Stimulated activated CD4-positive, alpha-beta T cell treated with anti-CD3 and anti-CD28 coated beads, Interleukin-2, amount 100 ng/mL, for 24 hours (primary cell): Measurements from ENCODE around the gene ACAA1.
A peak's percentile ranks its signal among the peaks of the same experiment; 100 is the strongest.
"Not testable (repeated sequence)": the region's sequence is repeated elsewhere in the genome, so short reads cannot be mapped to it uniquely, and the experiment has no call there.

Source experiments
- DNase-seq, 2 donors: peaks; one replicate each; pipeline ENCODE4 v3.0.0-alpha.2; 2020

ACAA1 gene

GRCh38 chr3:38101811-38102443 lies 35.0 kb downstream of the ACAA1 start:
- peak in 1 of 2 donors; percentile 9 for DNase-seq

DNA sequence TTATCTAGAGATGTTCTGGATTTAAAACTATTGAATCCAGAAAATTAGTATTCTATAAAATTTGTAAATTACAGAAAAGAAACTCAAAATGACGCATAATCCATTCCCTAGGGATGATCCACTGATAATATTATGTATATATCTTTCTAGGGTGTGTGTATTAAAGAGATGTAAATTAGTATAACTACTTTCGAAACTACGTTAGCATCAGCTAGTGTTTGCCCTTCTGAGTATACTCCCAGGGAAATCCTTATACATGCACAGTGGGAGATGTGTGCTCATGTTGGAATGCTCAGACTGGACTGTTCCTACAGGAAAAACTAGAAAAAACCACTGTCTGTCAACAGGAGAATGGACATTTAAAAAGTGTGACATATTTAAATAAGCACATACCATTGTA lies 36.4 kb downstream of the ACAA1 start:
- no peak for DNase-seq

- DNase-seq: no peak
These were observed 37.4 kb downstream of the ACAA1 start for GRCh38 chr3:38099518-38099917.

DNA sequence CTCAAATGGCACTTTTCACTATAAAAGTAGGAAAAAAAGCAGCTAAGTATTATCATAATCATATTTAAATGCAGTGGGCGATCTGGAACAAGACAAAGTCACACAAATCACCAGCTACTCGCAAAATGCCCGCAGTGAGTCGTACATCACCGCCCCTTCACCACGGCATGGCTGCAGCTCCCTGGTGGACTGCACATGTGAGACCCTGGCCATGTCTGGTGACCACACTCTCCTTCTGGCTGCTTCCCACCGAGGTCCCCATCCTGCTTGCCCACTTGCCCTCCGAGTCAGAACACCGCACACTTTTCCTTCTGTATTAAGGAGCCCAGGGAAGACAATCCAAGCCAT lies 38.6 kb downstream of the ACAA1 start:
- no peak for DNase-seq

- DNase-seq: no peak
These were observed 39.2 kb downstream of the ACAA1 start for GRCh38 chr3:38097446-38098375.

DNA sequence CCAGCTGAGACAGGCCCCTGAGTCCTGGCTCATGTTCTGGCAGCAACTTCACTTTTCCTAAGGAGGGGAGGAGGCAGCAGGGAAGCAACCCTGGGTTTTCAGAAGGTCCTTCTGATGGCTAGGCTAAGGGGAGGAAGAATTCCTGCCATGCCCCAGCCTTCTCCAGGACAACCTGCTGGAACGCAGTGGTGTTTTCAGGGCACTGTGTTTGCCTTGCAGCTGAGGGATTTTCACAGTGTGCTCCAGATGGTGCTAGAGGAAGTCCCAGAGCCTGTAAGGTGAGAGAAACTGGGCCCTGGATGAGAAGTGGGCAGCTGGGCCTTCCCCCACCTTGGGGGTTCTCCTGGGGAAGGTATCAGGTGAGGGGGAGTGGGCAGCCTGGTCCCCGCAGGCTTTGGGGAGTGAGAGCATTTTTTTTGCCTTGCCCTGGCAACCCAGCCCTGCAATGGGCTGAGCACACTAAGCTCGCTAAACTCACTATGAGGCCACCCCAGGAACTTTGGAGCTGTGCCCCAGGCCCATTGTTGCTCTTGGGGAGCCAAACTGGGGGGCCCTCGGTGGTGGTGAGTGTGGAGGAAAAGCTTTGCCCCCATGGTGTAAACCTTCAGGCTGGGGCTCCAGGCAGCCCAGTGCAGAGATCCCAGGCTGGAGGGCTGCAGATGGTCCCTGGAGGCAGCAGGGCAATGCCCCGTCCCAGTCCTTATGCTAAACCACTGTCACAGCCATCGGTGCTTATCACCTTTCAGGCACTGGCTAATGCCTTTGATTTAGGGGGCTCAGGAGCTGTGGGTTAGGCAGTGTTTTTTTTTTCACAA lies 41.1 kb downstream of the ACAA1 start:
- no peak for DNase-seq

DNA sequence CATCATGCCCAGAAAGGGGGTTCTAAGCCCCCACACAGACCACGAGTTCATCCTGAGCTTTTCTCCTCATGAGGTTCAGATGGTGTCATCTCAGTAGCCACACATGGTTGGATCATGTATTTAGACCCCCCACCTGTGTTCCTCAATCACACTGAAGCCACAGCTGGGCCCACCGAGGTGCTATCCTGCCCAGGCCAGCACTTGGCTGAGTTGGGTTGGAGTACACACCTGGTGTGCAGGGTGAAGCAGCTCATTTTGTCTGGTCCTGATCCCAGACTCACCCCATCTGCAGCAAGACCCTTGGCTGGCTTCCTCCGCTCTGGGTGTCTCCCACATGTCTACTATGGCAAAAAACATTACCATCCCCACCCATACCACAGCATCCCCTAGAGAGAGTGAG lies 41.9 kb downstream of the ACAA1 start:
- no peak for DNase-seq

GRCh38 chr3:38090453-38090852 lies 46.5 kb downstream of the ACAA1 start:
- DNase-seq: no peak

GRCh38 chr3:38089163-38089562 lies 47.8 kb downstream of the ACAA1 start:
- DNase-seq: no peak

- DNase-seq: no peak
These were observed 48.5 kb downstream of the ACAA1 start for GRCh38 chr3:38088126-38089078.

DNA sequence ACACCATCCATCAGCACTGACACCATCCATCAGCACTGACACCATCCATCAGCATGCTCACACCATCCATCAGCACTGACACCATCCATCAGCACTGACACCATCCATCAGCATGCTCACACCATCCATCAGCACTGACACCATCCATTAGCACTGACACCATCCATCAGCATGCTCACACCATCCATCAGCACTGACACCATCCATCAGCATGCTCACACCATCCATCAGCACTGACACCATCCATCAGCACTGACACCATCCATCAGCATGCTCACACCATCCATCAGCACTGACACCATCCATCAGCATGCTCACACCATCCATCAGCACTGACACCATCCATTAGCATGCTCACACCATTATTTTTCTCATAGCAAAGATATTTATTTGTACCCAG lies 49.6 kb downstream of the ACAA1 start:
- not testable (repeated sequence) for DNase-seq

GRCh38 chr3:38086496-38086895 lies 50.4 kb downstream of the ACAA1 start:
- no peak for DNase-seq

DNA sequence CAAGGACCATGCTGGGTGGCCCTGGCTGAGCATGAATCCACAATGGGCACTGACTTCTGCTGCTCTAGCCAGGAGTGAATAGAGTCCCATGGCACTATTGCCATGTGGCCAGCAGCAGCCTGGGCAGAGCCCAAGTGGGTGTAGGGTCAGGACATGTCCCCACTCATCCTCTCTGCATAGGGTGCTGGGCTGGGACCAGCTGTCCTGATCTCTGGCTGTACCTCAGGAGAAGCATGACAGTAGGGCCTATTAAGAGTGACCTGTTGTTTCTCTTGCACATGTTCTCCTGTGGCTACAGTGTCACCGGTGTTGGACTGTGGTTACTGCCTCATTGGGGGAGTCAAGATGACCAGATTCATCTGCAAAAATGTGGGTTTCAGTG lies 51.0 kb downstream of the ACAA1 start:
- DNase-seq: no peak

GRCh38 chr3:38085311-38085942 lies 51.5 kb downstream of the ACAA1 start:
- DNase-seq: no peak

- peak in 1 of 2 donors; percentile 13 for DNase-seq
These were observed 52.3 kb downstream of the ACAA1 start for GRCh38 chr3:38084334-38085310.

- DNase-seq: no peak
These were observed 53.0 kb downstream of the ACAA1 start for GRCh38 chr3:38083871-38084333.

- not testable (repeated sequence) for DNase-seq
These were observed 53.7 kb downstream of the ACAA1 start for GRCh38 chr3:38083254-38083653.

DNA sequence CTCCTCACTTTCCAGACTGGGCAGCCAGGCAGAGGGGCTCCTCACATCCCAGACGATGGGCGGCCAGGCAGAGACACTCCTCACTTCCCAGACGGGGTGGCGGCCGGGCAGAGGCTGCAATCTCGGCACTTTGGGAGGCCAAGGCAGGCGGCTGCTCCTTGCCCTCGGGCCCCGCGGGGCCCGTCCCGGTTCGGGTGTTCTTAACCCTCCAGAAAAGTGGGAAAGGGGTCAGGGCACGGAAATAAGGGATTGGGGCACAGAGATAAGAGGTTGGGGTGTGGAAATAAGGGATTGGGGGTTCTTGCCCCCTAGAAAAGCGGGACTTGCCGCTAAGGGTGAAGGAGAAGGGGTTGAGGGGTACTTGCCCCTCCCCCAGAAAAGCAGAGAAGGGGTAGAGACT lies 54.6 kb downstream of the ACAA1 start:
- not testable (repeated sequence) for DNase-seq

DNA sequence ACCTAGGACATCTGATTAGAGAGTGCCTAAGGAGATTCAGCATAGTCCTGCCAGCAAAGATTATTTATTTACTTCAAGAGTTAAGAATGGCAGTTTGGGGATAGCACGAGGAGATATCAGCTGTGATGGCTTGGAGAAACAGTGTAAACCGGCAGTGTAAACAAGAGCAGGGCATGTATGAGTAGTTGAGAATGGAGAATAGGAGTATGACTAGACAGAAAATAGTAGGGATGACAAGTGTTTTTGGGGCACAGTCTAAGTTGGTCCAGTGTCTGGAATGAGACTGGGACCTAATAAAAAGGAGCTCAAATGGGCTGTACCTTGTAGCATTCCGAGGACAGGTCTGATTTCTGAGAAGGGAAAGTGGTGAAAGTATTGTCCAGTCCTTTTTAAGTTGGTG lies 59.9 kb downstream of the ACAA1 start:
- not testable (repeated sequence) for DNase-seq
